ENCODE data around the gene TCP10L.
"Not testable (repeated sequence)": the region's sequence is repeated elsewhere in the genome, so short reads cannot be mapped to it uniquely, and the experiment has no call there.

The TCP10L gene, protein sequence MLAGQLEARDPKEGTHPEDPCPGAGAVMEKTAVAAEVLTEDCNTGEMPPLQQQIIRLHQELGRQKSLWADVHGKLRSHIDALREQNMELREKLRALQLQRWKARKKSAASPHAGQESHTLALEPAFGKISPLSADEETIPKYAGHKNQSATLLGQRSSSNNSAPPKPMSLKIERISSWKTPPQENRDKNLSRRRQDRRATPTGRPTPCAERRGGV

DNA sequence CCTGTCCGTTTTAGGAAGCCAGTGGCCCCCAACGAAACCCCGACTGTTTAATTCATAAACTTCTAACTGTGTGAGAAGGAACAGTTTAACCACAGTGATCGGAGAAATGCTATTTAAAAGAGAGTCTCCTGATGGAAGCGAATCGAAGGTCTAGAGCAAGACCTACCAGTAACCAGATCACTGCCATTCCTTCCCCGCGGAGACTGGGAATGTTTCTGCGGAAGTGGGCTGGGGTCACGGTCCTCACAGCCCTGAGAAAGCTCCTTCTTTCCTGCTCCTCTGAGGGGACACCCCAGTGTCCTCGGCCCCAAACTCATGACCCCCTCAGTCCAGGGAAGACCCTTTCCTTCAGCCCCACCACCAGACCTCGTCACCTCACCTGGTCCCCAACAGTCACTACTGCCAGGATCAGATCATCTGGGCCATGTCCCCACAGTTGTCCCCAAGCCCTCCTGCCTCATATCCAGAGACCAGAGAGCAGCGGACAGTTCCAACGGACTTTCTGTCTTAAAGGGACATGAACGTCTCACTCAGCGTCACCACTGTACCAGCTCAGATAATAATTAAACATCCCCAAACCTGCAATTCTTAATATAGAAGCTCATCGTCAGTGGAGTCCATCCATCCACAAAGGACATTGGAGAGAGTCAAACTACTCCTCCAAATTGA is at the start of gene TCP10L:
Gene TCP10L, minus strand, starts transcription at position 482 of the 669 bp plus-strand sequence. CDS start 1,219 bp downstream, outside the sequence.
- no peak for DNase-seq (ENCODE audit: low spot score)
- TF ChIP-seq, protein P1, sequence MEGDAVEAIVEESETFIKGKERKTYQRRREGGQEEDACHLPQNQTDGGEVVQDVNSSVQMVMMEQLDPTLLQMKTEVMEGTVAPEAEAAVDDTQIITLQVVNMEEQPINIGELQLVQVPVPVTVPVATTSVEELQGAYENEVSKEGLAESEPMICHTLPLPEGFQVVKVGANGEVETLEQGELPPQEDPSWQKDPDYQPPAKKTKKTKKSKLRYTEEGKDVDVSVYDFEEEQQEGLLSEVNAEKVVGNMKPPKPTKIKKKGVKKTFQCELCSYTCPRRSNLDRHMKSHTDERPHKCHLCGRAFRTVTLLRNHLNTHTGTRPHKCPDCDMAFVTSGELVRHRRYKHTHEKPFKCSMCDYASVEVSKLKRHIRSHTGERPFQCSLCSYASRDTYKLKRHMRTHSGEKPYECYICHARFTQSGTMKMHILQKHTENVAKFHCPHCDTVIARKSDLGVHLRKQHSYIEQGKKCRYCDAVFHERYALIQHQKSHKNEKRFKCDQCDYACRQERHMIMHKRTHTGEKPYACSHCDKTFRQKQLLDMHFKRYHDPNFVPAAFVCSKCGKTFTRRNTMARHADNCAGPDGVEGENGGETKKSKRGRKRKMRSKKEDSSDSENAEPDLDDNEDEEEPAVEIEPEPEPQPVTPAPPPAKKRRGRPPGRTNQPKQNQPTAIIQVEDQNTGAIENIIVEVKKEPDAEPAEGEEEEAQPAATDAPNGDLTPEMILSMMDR (IDR thresholded peaks at IDR 0.05; ENCODE audit: extremely low read depth, insufficient read depth, missing control alignments) = no peak
- in situ Hi-C loops (cut with MboI; ENCODE audit: low pct_unique_long_range_greater_than_20kb, low sequenced_read_pairs, unreplicated experiment) = loop anchor here (25.0 kb wide), 1 partner anchor 173 kb away; the partner anchor contains the start of gene EVA1C

DNA sequence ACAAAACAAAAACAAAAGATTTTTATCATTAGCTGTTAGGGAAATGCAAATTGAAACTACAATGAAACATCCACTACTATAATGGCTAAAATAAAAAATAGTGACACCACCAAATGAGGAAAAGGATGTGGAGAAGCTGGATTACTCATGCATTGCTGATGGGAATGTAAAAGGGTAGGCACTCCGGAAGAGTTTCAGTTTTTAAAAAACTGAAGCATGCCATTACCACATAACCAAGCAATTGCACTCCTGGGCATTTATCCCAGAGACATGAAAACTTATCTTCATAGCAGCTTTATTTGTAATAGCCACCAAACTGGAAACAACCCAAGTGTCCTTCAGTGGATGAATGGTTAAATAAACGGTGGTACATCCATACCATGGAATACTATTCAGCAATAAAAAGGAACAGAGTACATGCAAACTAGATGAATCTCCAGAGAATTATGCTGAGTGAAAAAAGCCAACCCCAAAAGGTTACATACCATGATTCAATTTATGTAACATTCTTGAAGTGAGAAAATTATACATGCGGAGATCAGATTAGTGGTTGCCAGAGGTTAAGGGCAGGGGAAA is 41.4 kb upstream of the TCP10L start:
- TF ChIP-seq, protein P1 (IDR thresholded peaks at IDR 0.05; ENCODE audit: extremely low read depth, insufficient read depth, missing control alignments) = no peak
- DNase-seq (ENCODE audit: low spot score) = no peak
- in situ Hi-C loops (cut with MboI; ENCODE audit: low pct_unique_long_range_greater_than_20kb, low sequenced_read_pairs, unreplicated experiment) = no loop called here

DNA sequence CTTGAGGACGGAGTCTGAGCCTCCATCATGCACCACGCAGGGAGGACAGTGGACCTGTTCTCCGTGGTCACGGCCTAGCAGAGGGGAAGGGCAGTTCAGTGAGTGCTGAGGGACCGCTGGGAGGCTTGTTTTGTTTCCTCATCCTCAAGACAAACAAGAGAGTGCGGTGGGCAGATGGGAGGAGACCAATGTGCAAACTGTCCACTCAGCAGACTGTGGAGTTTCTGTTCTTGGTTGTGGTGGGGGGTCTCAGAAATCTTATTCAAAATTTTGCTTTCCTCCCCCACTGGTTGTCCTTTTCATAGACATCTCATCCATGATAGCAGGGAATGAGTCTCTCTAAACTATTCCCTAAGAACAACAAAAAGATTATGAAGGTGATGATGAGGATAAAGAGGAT is 32.9 kb upstream of the TCP10L start:
- in situ Hi-C loops (cut with MboI; ENCODE audit: low pct_unique_long_range_greater_than_20kb, low sequenced_read_pairs, unreplicated experiment); DNase-seq (ENCODE audit: low spot score): not testable (repeated sequence)

DNA sequence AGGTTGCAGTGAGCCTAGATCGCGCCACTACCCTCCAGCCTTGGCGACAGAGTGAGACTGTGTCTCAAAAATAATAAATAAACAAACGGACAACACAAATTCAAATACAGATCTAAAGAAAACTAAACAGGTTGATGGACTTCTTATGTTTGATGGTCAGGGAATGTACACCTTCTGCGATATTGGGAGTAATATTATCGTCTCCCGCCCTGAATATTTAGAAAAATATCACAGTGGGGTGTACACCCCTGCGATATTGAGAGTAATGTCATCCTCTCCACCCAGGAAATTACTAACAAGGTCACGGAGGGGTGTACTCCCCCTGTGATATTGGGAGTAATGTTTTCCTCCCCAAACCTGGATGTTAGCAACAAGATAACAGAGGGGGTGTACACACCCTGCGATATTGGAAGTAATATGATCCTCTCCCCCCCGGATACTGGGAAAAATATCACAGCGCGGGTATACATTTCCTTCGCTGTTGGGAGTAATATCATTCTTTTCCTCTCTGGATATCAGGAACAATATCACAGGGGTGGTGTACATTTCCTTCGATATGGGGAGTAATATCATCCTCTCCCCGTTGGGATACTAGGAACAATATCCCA is 28.2 kb upstream of the TCP10L start:
- DNase-seq (ENCODE audit: low spot score) = no peak
- in situ Hi-C loops (cut with MboI; ENCODE audit: low pct_unique_long_range_greater_than_20kb, low sequenced_read_pairs, unreplicated experiment) = no loop called here
- TF ChIP-seq, protein P1 (IDR thresholded peaks at IDR 0.05; ENCODE audit: extremely low read depth, insufficient read depth, missing control alignments) = no peak

- TF ChIP-seq, protein P1 (IDR thresholded peaks at IDR 0.05; ENCODE audit: extremely low read depth, insufficient read depth, missing control alignments) = no peak
- DNase-seq (ENCODE audit: low spot score) = no peak
- in situ Hi-C loops (cut with MboI; ENCODE audit: low pct_unique_long_range_greater_than_20kb, low sequenced_read_pairs, unreplicated experiment) = no loop called here
Measured at GRCh38 chr21:32612999-32613337, 27.6 kb upstream of the TCP10L start.

DNA sequence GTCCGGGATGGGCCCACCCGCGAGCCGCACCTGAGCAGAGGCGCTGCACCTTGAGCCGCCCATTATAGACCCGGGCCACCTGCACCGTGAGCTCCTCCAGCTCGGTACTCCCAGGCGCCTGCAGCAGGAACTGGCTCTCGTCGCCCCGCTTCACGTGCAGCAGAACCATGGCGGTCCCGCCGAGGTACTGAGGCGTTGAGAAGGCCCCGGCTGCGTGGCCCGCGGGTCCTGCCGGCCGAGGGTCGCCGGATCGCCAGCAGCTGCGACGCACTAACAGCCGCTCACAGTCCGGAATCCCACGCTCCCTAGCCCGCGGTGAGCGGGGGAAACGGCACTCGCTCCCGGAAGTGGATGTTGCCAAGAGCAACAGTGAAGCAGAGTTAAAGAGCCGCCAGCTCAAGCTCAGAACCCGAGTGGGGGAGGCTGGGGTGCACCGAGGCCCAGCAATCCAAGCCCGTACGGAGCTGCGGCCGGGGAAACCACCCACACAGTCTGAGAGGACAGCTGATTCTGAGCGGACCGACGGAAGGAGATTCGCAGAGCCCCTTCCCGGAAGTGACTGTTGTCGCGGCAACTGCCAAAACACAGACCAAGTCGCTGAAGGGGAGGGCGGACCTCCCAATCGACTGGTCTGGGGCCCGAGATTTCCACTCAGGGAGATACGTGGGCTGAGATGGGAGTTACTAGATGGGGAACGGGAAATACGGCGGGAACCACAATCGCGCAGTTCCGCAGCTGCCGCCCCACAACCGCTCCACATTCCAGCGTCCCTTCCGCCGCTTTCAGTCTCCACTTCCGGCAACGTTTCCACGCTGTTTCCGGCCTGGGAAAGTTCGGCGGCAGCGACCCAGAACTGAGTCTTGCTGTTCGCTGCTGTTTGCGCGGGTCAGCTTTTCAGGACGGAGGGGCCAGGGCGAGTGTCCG is 27.0 kb upstream of the TCP10L start, which contains the start of gene CFAP298:
Gene CFAP298, minus strand, starts transcription at position 303 of the 924 bp plus-strand sequence. Its CDS starts 134 bp downstream, at position 169.
- TF ChIP-seq, protein P1 (IDR thresholded peaks at IDR 0.05; ENCODE audit: extremely low read depth, insufficient read depth, missing control alignments) = no peak
- peak; percentile 88 for DNase-seq (ENCODE audit: low spot score)
- in situ Hi-C loops (cut with MboI; ENCODE audit: low pct_unique_long_range_greater_than_20kb, low sequenced_read_pairs, unreplicated experiment) = no loop called here

All from GM13977 (cell line).